KMS-11 (cell line): ENCODE data around the gene EEF1AKMT3.

Source experiments
- H2AFZ ChIP-seq: fragments of 200-600 bp; sonication (generic); 2 replicates; pipeline ENCODE4 v1.6.1; 2016; ENCODE audit warnings: antibody characterized with exemption, mixed run types, low read depth
- H3K27ac ChIP-seq: fragments of 200-600 bp; sonication (generic); 2 replicates; pipeline ENCODE4 v1.6.1; 2016; ENCODE audit warnings: mild to moderate bottlenecking, mixed run types
- H3K27me3 ChIP-seq: fragments of 200-600 bp; sonication (generic); 2 replicates; pipeline ENCODE4 v1.6.1; 2017; ENCODE audit warnings: mild to moderate bottlenecking, low read depth, mixed run types, moderate library complexity; ENCODE audit not compliant: insufficient read depth
- H3K36me3 ChIP-seq: fragments of 200-600 bp; sonication (generic); 2 replicates; pipeline ENCODE4 v1.6.1; 2017; ENCODE audit warnings: mild to moderate bottlenecking, mixed run types; ENCODE audit not compliant: insufficient read depth
- H3K4me1 ChIP-seq: fragments of 200-600 bp; sonication (generic); 2 replicates; pipeline ENCODE4 v1.6.1; 2016; ENCODE audit warnings: mild to moderate bottlenecking, low read depth, mixed run types; ENCODE audit not compliant: poor library complexity, severe bottlenecking
- H3K4me2 ChIP-seq: fragments of 200-600 bp; sonication (generic); 2 replicates; pipeline ENCODE4 v1.7.0; 2016; ENCODE audit warnings: mild to moderate bottlenecking, mixed run types
- H3K4me3 ChIP-seq: fragments of 200-600 bp; sonication (generic); IDR thresholded peaks from 2 replicates; pipeline ENCODE4 v1.6.1; 2017; ENCODE audit warnings: low read depth, low read length, mixed read lengths; ENCODE audit not compliant: insufficient read depth
- H3K79me2 ChIP-seq: fragments of 200-600 bp; sonication (generic); 2 replicates; pipeline ENCODE4 v1.6.1; 2016; ENCODE audit warnings: low read depth, mixed run types; ENCODE audit not compliant: insufficient read depth
- H3K9ac ChIP-seq: fragments of 200-600 bp; sonication (generic); 2 replicates; pipeline ENCODE4 v1.6.1; 2016; ENCODE audit warnings: mild to moderate bottlenecking, mixed run types
- H4K20me1 ChIP-seq: fragments of 200-600 bp; sonication (generic); 2 replicates; pipeline ENCODE4 v1.6.1; 2016; ENCODE audit warnings: mild to moderate bottlenecking, mixed run types; ENCODE audit not compliant: insufficient read depth
- TF ChIP-seq, protein P1 (sequence below): fragments of 200-600 bp; sonication (generic); conservative IDR thresholded peaks from 2 replicates; pipeline ENCODE4 v1.6.1; 2017; ENCODE audit warnings: low read depth, mild to moderate bottlenecking, antibody characterized with exemption, low read length, moderate library complexity, mixed read lengths

Gene EEF1AKMT3

DNA sequence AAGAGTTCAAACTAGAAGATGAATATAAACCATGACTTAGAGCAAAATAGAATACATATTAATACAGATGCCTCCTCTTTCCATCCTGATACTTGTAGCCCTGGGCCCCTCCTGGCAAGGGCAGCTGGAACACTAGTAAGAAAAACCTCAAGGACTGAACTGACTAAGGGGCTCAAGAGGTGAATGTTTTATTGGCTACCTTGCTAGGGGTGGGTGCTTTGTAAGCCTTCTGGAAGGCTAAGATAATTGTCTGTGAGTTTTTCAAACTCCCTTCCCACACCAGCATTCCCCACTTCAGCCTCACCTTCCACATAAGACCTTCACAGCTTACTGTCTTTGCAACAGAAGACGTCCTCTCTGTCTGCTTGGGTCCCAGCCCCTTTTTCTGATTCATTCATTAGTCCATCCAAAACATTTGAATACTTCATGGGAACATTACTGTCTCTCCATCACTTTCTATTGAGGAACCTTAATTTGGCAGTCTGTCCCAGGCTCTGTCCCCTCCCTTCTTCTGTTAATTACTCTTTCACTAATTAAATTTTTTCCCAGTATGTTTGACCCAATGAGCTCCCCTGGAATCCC, 18.6 kb upstream of the EEF1AKMT3 start:
- peak overlapping the region; percentile 38; the same call in 1 of the 2 replicates for H2AFZ ChIP-seq
- no peaks in the 10 kb centered on the region for H3K27me3 ChIP-seq
- H3K9ac ChIP-seq = no peak overlapping the region
- H3K36me3 ChIP-seq = peaks cover 17% of the 10 kb centered on the region; the same call in 1 of the 2 replicates
- H3K4me3 ChIP-seq = no peak overlapping the region
- peak overlapping the region; percentile 80 for H3K4me2 ChIP-seq
- no peaks in the 10 kb centered on the region for H4K20me1 ChIP-seq
- H3K4me1 ChIP-seq = peaks cover 42% of the 10 kb centered on the region
- peaks cover 36% of the 10 kb centered on the region for H3K79me2 ChIP-seq
- TF ChIP-seq, protein P1, sequence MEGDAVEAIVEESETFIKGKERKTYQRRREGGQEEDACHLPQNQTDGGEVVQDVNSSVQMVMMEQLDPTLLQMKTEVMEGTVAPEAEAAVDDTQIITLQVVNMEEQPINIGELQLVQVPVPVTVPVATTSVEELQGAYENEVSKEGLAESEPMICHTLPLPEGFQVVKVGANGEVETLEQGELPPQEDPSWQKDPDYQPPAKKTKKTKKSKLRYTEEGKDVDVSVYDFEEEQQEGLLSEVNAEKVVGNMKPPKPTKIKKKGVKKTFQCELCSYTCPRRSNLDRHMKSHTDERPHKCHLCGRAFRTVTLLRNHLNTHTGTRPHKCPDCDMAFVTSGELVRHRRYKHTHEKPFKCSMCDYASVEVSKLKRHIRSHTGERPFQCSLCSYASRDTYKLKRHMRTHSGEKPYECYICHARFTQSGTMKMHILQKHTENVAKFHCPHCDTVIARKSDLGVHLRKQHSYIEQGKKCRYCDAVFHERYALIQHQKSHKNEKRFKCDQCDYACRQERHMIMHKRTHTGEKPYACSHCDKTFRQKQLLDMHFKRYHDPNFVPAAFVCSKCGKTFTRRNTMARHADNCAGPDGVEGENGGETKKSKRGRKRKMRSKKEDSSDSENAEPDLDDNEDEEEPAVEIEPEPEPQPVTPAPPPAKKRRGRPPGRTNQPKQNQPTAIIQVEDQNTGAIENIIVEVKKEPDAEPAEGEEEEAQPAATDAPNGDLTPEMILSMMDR = no peak
- no peak overlapping the region for H3K27ac ChIP-seq

DNA sequence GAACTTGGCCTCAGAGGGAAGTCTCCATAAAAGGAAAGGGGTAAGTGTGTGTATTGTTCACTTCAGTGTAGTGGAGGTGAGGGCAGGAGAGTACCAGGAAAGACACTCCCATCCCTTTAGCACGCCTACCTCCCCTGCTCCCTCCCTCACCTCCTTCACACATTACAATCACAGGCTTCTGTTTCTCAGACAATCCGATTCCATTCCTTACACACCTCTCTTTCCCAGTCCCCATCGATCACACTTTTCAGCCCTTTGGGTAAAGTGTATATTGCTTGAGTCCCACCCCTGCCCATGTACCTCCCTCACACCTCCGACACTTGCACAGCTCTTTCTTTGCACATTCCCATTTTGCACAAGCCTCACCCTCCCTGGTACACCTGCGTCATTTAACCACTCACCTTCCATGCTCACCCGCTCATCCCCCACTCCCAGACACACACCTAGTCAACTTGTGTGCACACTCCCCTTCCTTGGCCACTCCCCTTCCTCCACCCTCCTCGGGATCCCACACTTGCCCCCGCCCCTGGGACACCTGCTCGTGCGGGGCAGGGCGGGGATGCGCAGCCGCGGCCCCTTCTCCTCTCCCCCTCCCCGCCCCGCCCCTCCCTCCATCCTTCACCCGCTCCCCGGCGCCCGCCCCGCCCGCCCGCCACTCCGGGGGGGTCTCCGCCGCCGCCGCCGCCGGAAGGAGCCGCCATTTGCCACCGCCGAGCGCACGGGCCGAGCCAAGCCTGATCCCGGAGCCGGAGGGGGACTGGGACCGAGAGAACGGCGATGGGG, 17.8 kb upstream of the EEF1AKMT3 start, which contains the start of gene MARCHF9:
TSS of gene MARCHF9 (plus strand) at position 693 of the 783 bp plus-strand sequence. CDS start 426 bp downstream, outside the sequence.
- peak within 1 kb of the TSS; percentile 8; the same call in 1 of the 2 replicates for H3K9ac ChIP-seq
- H3K27me3 ChIP-seq = no peaks in the 10 kb centered on the region
- peaks cover 10% of the 10 kb centered on the region; the same call in 1 of the 2 replicates for H3K36me3 ChIP-seq
- TF ChIP-seq, protein P1 = no peak
- no peaks in the 10 kb centered on the region for H4K20me1 ChIP-seq
- H3K4me1 ChIP-seq = peaks cover 42% of the 10 kb centered on the region
- no peak within 1 kb of the TSS for H3K27ac ChIP-seq
- peak within 1 kb of the TSS; percentile 38; the same call in 1 of the 2 replicates for H2AFZ ChIP-seq
- peak within 1 kb of the TSS; percentile 43 for H3K4me3 ChIP-seq
- peaks cover 29% of the 10 kb centered on the region for H3K79me2 ChIP-seq
- H3K4me2 ChIP-seq = peak within 1 kb of the TSS; percentile 93

DNA sequence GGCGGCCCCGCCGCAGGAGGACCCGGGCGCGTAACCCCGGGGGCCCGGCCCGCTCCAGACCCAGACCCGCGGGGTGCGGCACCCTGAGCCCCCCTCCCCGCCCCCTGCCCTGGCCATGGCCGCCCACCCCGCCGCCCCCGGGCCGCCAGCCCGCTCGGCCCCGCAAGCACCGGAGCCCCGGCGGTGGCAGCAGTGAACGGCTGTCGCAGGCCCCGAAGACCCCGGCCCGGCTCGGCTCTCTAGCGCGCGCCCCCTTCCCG, 17.3 kb upstream of the EEF1AKMT3 start:
- H3K4me2 ChIP-seq = no peak overlapping the region
- no peak overlapping the region for H3K27ac ChIP-seq
- no peak overlapping the region for H3K9ac ChIP-seq
- H4K20me1 ChIP-seq = no peaks in the 10 kb centered on the region
- H3K4me1 ChIP-seq = peaks cover 42% of the 10 kb centered on the region
- TF ChIP-seq, protein P1 = no peak
- no peak overlapping the region for H3K4me3 ChIP-seq
- peaks cover 9% of the 10 kb centered on the region; the same call in 1 of the 2 replicates for H3K36me3 ChIP-seq
- no peak overlapping the region for H2AFZ ChIP-seq
- no peaks in the 10 kb centered on the region for H3K27me3 ChIP-seq
- H3K79me2 ChIP-seq = peaks cover 25% of the 10 kb centered on the region

DNA sequence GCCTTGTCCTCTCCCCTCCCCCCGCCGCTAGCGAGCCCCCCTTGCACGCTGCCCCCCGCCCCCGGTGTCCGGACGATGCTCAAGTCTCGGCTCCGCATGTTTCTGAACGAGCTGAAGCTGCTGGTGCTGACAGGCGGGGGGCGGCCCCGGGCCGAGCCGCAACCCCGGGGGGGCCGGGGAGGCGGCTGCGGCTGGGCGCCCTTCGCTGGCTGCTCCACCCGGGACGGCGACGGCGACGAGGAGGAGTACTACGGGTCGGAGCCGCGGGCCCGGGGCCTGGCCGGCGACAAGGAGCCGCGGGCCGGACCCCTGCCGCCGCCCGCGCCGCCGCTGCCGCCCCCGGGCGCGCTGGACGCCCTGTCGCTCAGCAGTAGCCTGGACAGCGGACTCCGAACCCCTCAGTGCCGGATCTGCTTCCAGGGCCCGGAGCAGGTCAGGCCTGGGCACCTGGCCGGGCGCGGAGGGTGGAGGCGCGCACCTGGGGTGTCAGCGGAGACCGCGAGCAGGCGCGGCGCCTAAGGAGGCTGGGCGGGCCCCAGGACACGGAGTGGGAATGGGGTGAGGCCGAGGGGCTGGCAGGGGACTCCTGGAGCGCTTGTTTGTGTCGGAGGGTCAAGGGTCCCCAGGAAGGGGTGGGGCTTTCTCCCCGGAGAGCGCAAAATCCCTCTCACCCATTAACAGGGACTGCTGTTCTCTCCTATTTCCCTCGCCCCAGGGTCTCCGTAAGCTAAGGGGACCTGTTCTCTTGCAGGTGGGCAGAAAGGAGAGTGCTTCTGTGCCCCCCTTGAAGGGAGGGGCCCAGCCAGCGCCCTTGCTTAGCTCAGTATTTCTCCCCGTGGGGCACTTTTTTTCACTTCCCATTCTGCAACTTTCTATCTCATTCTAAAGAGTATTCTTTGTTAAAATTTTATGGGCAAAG, 16.7 kb upstream of the EEF1AKMT3 start:
- H3K4me1 ChIP-seq = peaks cover 36% of the 10 kb centered on the region
- peak overlapping the region; percentile 21; the same call in 1 of the 2 replicates for H2AFZ ChIP-seq
- peaks cover 19% of the 10 kb centered on the region for H3K79me2 ChIP-seq
- no peaks in the 10 kb centered on the region for H3K27me3 ChIP-seq
- H3K4me2 ChIP-seq = peak overlapping the region; percentile 93
- peak overlapping the region; percentile 43 for H3K4me3 ChIP-seq
- peak overlapping the region; percentile 8; the same call in 1 of the 2 replicates for H3K9ac ChIP-seq
- H3K36me3 ChIP-seq = peaks cover 3% of the 10 kb centered on the region; the same call in 1 of the 2 replicates
- H4K20me1 ChIP-seq = no peaks in the 10 kb centered on the region
- TF ChIP-seq, protein P1 = no peak
- no peak overlapping the region for H3K27ac ChIP-seq
